Measurements from ENCODE around the gene TGFBR3. TPM values are rescaled to one million over a fixed set of nuclear protein-coding genes. Genes with fewer than 3 reads are reported as not detected.

TGFBR3 gene
- total RNA-seq, 1 experiment from 2014 or later: 14.5 TPM

- DNase-seq (ENCODE audit: low read depth, low spot score) (no peak), ATAC-seq (no peak)
- H3K4me3 ChIP-seq (ENCODE audit: low read depth in 2 of 2, low read length in 2 of 2): no peak overlapping the region
- TF ChIP-seq TCF7L2 (IDR thresholded peaks at IDR 0.05; ENCODE audit: low read depth, low read length): no peak
- TF ChIP-seq SIN3A (IDR thresholded peaks at IDR 0.05; ENCODE audit: borderline replicate concordance, insufficient read depth, low read depth, low read length): no peak
- TF ChIP-seq POLR2AphosphoS5 (IDR thresholded peaks at IDR 0.05; ENCODE audit: low read depth, low read length): no peak
- TF ChIP-seq REST (IDR thresholded peaks at IDR 0.05; ENCODE audit: insufficient read depth in 1 of 2, low read depth in 2 of 2, low read length in 1 of 2): no peak
- TF ChIP-seq, protein P1, sequence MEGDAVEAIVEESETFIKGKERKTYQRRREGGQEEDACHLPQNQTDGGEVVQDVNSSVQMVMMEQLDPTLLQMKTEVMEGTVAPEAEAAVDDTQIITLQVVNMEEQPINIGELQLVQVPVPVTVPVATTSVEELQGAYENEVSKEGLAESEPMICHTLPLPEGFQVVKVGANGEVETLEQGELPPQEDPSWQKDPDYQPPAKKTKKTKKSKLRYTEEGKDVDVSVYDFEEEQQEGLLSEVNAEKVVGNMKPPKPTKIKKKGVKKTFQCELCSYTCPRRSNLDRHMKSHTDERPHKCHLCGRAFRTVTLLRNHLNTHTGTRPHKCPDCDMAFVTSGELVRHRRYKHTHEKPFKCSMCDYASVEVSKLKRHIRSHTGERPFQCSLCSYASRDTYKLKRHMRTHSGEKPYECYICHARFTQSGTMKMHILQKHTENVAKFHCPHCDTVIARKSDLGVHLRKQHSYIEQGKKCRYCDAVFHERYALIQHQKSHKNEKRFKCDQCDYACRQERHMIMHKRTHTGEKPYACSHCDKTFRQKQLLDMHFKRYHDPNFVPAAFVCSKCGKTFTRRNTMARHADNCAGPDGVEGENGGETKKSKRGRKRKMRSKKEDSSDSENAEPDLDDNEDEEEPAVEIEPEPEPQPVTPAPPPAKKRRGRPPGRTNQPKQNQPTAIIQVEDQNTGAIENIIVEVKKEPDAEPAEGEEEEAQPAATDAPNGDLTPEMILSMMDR (IDR thresholded peaks at IDR 0.05): no peak
- in situ Hi-C loops (cut with HindIII; ENCODE audit: low pct_unique_long_range_greater_than_20kb, low sequenced_read_pairs) (no loop called here), intact Hi-C loops (cut with micrococcal nuclease; ENCODE audit: unreplicated experiment) (no loop called here)
- ChIA-PET CTCF (no interaction called here), POLR2A (interaction anchor here (0.6 kb wide), 1 partner anchor 76 kb away, joined by 3 read pairs; no protein-coding TSS in a partner anchor)
- H3K27me3 ChIP-seq (ENCODE audit: control insufficient read depth, insufficient read depth, low read length): no peaks in the 10 kb centered on the region
- BruUV-seq (replicated peaks): no TSS peak
- no peaks in the 10 kb centered on the region for H3K36me3 ChIP-seq (ENCODE audit: control insufficient read depth, insufficient read depth, low read length)
- no peaks in the 10 kb centered on the region for H3K9me3 ChIP-seq (ENCODE audit: control insufficient read depth, insufficient read depth, low read depth, low read length)
- H3K4me1 ChIP-seq (ENCODE audit: control insufficient read depth, insufficient read depth, low read length): peaks cover 19% of the 10 kb centered on the region
- H3K27ac ChIP-seq (ENCODE audit: low read length): no peak overlapping the region
Measured at GRCh38 chr1:91833946-91834345, 52.0 kb downstream of the TGFBR3 start.

- CTCF ChIA-PET: no interaction called here
- POLR2A ChIA-PET: no interaction called here
- TF ChIP-seq REST (IDR thresholded peaks at IDR 0.05; ENCODE audit: insufficient read depth in 1 of 2, low read depth in 2 of 2, low read length in 1 of 2): no peak
- TF ChIP-seq SIN3A (IDR thresholded peaks at IDR 0.05; ENCODE audit: borderline replicate concordance, insufficient read depth, low read depth, low read length): no peak
- no peak for TF ChIP-seq POLR2AphosphoS5 (IDR thresholded peaks at IDR 0.05; ENCODE audit: low read depth, low read length)
- no peak for TF ChIP-seq TCF7L2 (IDR thresholded peaks at IDR 0.05; ENCODE audit: low read depth, low read length)
- TF ChIP-seq, protein P1 (IDR thresholded peaks at IDR 0.05): no peak
Measured at GRCh38 chr1:91831132-91831930, 54.6 kb downstream of the TGFBR3 start.

More at GRCh38 chr1:91831132-91831930, 54.6 kb downstream of the TGFBR3 start:
- Histone ChIP-seq H3K27ac (ENCODE audit: low read length) (peak overlapping the region; percentile 56), H3K27me3 (ENCODE audit: control insufficient read depth, insufficient read depth, low read length) (no peaks in the 10 kb centered on the region), H3K9me3 (ENCODE audit: control insufficient read depth, insufficient read depth, low read depth, low read length) (no peaks in the 10 kb centered on the region), H3K4me1 (ENCODE audit: control insufficient read depth, insufficient read depth, low read length) (peaks cover 30% of the 10 kb centered on the region), H3K36me3 (ENCODE audit: control insufficient read depth, insufficient read depth, low read length) (no peaks in the 10 kb centered on the region), H3K4me3 (ENCODE audit: low read depth in 2 of 2, low read length in 2 of 2) (no peak overlapping the region)
- ATAC-seq: no peak
- no peak for DNase-seq (ENCODE audit: low read depth, low spot score)
- intact Hi-C loops (cut with micrococcal nuclease; ENCODE audit: unreplicated experiment): no loop called here
- in situ Hi-C loops (cut with HindIII; ENCODE audit: low pct_unique_long_range_greater_than_20kb, low sequenced_read_pairs): no loop called here
- no TSS peak for BruUV-seq (replicated peaks)

Data from Panc1 (cell line).